A673 (cell line): ENCODE data around the gene SKA2.

Experiments
- CTCF ChIP-seq: fragments of 300-800, 200-600 bp; sonication (generic); conservative IDR thresholded peaks from 2 replicates; pipeline ENCODE4 v1.5.1; 2017; ENCODE audit warnings: low read depth, mild to moderate bottlenecking, antibody characterized with exemption, low read length, moderate library complexity, mixed read lengths
- EZH2 ChIP-seq: fragments of 200-600 bp; sonication (generic); IDR thresholded peaks from 2 replicates; pipeline ENCODE4 v1.6.1; 2017; ENCODE audit warnings: borderline replicate concordance, low read depth, mild to moderate bottlenecking, mixed read lengths, antibody characterized with exemption, low read length; ENCODE audit not compliant: poor library complexity, severe bottlenecking

- TF ChIP-seq CTCF (no peak), EZH2 (no peak)
Observed at GRCh38 chr17:59181481-59181880, 26.5 kb upstream of the SKA2 start.
